Chondrocyte (in vitro differentiated cells): Measurements from ENCODE around the gene CNOT10. TPM values are rescaled to one million over a fixed set of nuclear protein-coding genes. Genes with fewer than 3 reads are reported as not detected.
A peak's percentile ranks its signal among the peaks of the same experiment; 100 is the strongest.

ENCODE experiments used
- DNase-seq: peaks from one replicate; pipeline ENCODE4 v3.0.0; 2021; ENCODE audit warnings: mixed read lengths, low spot score
- H3K27ac Mint-ChIP-seq: one replicate; pipeline ENCODE4 v1.8.0; 2021; ENCODE audit warnings: mild to moderate bottlenecking, moderate library complexity, mixed read lengths; ENCODE audit not compliant: unreplicated experiment
- H3K27me3 Mint-ChIP-seq: 2 replicates; pipeline ENCODE4 v1.8.0; 2021; ENCODE audit warnings: low read depth, mixed read lengths
- H3K36me3 Mint-ChIP-seq: 2 replicates; pipeline ENCODE4 v1.8.0; 2021; ENCODE audit warnings: low read depth, mixed read lengths
- H3K4me1 Mint-ChIP-seq: 2 replicates; pipeline ENCODE4 v1.8.0; 2021; ENCODE audit warnings: low read depth, mild to moderate bottlenecking, mixed read lengths
- H3K4me3 Mint-ChIP-seq: one replicate; pipeline ENCODE4 v1.8.0; 2021; ENCODE audit warnings: mild to moderate bottlenecking, moderate library complexity, mixed read lengths; ENCODE audit not compliant: unreplicated experiment
- H3K9me3 Mint-ChIP-seq: 2 replicates; pipeline ENCODE4 v1.8.0; 2021; ENCODE audit warnings: low read depth, mixed read lengths
- total RNA-seq: library from RNA; stranded (reverse); gene quantifications from 3 replicates; pipeline ENCODE4 v1.2.1, GENCODE V29; 2021
- TF ChIP-seq, protein P1 (sequence below): fragments of 200-600 bp; sonication (generic); IDR thresholded peaks from 2 replicates; pipeline ENCODE4 v1.5.0; 2021; ENCODE audit warnings: antibody characterized with exemption, mild to moderate bottlenecking, moderate library complexity

CNOT10 gene
- total RNA-seq, 1 donor from 2014 or later, result 49.1 TPM

DNA sequence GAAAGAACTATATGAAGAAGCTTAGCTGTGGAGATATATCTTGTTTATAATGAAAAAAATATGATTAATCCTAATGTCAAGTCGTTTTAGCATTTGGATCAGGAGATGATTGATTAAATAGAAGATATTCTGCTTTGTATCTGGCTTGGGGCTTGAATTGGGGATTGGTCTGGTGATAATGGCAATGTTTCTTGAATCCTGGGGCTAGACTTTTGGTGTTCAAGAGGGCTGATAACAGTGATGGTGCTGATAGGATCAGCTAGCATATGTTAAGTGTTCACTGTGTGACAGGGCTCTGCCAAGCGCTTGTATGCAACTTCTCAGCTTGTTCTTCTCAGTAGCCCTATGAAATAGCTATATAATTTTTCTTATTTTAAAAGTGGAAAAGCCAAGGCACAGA lies 20.2 kb downstream of the CNOT10 start:
- peaks cover 3% of the 10 kb centered on the region for H3K36me3 Mint-ChIP-seq
- peaks cover 42% of the 10 kb centered on the region for H3K4me1 Mint-ChIP-seq
- H3K9me3 Mint-ChIP-seq, result no peaks in the 10 kb centered on the region
- H3K27ac Mint-ChIP-seq, result peak overlapping the region; percentile 0
- TF ChIP-seq, protein P1, sequence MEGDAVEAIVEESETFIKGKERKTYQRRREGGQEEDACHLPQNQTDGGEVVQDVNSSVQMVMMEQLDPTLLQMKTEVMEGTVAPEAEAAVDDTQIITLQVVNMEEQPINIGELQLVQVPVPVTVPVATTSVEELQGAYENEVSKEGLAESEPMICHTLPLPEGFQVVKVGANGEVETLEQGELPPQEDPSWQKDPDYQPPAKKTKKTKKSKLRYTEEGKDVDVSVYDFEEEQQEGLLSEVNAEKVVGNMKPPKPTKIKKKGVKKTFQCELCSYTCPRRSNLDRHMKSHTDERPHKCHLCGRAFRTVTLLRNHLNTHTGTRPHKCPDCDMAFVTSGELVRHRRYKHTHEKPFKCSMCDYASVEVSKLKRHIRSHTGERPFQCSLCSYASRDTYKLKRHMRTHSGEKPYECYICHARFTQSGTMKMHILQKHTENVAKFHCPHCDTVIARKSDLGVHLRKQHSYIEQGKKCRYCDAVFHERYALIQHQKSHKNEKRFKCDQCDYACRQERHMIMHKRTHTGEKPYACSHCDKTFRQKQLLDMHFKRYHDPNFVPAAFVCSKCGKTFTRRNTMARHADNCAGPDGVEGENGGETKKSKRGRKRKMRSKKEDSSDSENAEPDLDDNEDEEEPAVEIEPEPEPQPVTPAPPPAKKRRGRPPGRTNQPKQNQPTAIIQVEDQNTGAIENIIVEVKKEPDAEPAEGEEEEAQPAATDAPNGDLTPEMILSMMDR, result no peak
- H3K27me3 Mint-ChIP-seq, result no peaks in the 10 kb centered on the region
- H3K4me3 Mint-ChIP-seq, result peak overlapping the region; percentile 4
- DNase-seq, result no peak

DNA sequence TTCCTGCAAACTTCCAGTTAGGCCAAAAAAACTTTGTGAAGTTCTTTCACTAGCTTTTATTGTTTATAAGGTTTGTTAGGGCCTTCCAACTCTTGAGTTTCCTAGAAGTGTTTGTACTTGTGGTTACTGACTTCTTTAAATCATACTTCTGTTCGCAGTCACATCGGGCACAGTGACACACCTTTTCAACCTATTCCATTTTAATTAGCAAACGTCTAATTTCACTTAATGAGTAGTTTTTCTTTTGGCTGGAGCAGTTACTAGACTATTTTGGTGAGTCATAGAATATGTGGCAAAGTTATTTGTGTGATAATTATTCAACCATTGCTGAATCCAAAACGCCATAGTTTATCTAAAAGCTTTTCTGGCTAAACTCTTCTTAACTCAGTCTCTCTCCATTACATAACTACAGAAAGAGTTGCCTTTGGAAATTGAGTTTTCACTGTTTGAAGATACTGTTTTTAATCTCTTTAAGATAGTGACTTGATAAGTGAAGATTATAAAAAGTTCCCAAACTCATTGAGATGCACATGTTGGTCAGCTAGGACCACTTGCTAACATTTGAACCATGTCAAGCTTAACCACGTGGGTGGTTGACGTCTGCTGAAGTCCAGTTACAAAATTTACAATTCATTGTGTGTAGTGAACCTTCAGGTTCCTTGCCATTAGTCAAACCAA lies 21.5 kb downstream of the CNOT10 start:
- no peak overlapping the region for H3K27ac Mint-ChIP-seq
- peaks cover 42% of the 10 kb centered on the region for H3K4me1 Mint-ChIP-seq
- no peak for DNase-seq
- peaks cover 9% of the 10 kb centered on the region for H3K36me3 Mint-ChIP-seq
- no peaks in the 10 kb centered on the region for H3K27me3 Mint-ChIP-seq
- no peak overlapping the region for H3K4me3 Mint-ChIP-seq
- TF ChIP-seq, protein P1, result no peak
- no peaks in the 10 kb centered on the region for H3K9me3 Mint-ChIP-seq

DNA sequence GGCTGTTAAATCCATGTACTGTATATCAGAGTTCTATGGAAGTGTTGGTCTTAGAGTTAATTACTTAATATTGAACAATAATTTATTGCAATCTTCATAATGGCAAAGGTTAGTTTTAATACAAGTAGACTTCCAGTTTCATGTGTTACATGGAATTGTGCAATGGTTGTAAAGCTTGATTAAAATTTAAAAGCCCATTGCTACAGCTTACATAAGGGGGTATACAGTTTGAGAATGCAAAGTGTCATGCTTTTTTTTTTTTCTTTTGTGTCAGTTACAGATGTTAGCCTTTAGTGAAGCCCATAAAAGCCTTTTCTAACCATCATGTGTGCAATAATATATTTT lies 22.0 kb downstream of the CNOT10 start:
- no peak for DNase-seq
- H3K4me1 Mint-ChIP-seq, result peaks cover 42% of the 10 kb centered on the region
- TF ChIP-seq, protein P1, result no peak
- H3K4me3 Mint-ChIP-seq, result no peak overlapping the region
- H3K27me3 Mint-ChIP-seq, result no peaks in the 10 kb centered on the region
- no peaks in the 10 kb centered on the region for H3K9me3 Mint-ChIP-seq
- H3K36me3 Mint-ChIP-seq, result peaks cover 12% of the 10 kb centered on the region
- H3K27ac Mint-ChIP-seq, result no peak overlapping the region

DNA sequence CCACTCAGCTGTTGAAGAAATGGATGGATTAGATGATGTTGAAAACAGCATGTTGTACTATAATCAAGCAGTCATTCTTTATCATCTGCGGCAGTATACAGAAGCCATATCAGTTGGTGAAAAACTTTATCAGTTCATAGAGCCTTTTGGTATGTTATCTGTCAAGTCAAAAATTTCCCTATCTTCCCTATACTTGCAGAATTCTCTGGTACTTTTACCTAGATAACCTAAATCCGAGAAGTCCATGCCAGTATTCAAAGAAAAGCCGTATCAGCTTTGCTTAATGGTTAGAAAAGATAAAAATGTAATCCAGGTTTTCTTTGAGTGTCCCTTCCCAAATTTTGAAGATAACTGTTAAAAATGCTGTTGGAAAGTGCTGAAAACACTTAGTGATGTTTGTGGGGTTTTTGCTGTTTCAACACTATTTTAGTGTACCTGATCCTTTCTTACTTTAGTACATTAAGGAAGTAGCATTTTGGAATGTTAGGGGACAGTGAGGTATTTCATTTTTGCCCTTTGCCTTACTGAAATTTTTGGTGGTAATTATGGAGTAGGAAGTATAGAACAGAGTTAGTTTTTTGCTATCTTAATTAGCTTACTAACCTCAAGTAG lies 23.8 kb downstream of the CNOT10 start:
- Mint-ChIP-seq H3K4me1 (peaks cover 31% of the 10 kb centered on the region), H3K27me3 (no peaks in the 10 kb centered on the region), H3K36me3 (peaks cover 13% of the 10 kb centered on the region), H3K4me3 (no peak overlapping the region), H3K27ac (no peak overlapping the region), H3K9me3 (no peaks in the 10 kb centered on the region)
- DNase-seq, result no peak
- TF ChIP-seq, protein P1, result no peak

DNA sequence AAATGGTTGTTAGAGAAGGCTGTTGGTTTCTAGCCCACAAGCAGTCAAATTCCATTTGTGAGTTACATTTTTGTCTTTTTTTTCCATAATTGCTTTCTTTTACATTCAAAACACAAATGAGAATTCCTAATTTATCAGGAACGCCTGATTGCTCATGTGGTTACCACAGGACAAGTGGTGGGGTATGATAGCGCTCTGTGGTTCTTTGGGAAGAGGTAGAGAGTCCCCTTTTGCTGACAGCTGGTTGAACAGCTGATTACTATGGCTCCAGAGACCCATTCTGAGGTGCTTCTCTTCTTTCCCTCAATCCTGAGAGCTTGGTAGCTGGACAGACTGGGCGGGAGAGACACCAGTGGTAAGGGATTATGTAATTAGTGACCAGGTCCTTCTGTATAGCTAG lies 24.4 kb downstream of the CNOT10 start:
- H3K27me3 Mint-ChIP-seq, result no peaks in the 10 kb centered on the region
- no peaks in the 10 kb centered on the region for H3K9me3 Mint-ChIP-seq
- TF ChIP-seq, protein P1, result no peak
- peaks cover 28% of the 10 kb centered on the region for H3K4me1 Mint-ChIP-seq
- no peak for DNase-seq
- H3K36me3 Mint-ChIP-seq, result peaks cover 14% of the 10 kb centered on the region
- no peak overlapping the region for H3K4me3 Mint-ChIP-seq
- H3K27ac Mint-ChIP-seq, result no peak overlapping the region
